SHP77 (cell line): ENCODE data around the gene ZNF74.
A peak's percentile ranks its signal among the peaks of the same experiment; 100 is the strongest.
"Not testable (repeated sequence)": the region's sequence is repeated elsewhere in the genome, so short reads cannot be mapped to it uniquely, and the experiment has no call there.

Experiments used
- DNase-seq, 2 experiments: peaks; one replicate each; lab custom pipeline; 2025; lab: John Stamatoyannopoulos, UW

ZNF74 gene

DNA sequence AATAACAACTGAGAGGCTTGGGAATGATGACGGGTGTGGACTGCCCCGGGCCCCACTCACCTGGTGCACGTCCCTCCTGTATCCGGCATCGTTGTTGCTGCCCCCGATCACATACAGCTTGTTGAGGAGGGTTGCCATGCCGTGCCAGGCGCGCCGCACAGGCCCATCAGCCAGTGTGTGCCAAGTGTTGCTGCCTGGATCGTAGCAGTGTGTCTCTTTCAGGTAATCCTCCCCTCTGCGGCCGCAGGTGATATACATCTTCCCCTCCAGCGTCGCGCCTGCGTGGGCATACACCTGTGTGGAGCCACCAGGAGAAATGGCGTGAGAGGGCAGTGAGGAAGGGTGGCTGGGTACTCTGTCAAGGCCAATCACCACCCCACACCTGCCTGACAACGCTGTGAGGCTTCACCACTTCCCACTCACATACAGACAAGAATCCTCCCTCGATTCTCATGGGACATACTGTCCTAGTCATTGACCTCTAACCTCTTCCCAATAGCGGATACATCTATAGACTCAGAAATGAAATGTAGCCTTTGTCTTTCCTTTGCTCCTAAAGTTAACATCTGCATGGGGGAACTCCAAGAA, 52.5 kb downstream of the ZNF74 start:
- DNase-seq, result no peak

DNA sequence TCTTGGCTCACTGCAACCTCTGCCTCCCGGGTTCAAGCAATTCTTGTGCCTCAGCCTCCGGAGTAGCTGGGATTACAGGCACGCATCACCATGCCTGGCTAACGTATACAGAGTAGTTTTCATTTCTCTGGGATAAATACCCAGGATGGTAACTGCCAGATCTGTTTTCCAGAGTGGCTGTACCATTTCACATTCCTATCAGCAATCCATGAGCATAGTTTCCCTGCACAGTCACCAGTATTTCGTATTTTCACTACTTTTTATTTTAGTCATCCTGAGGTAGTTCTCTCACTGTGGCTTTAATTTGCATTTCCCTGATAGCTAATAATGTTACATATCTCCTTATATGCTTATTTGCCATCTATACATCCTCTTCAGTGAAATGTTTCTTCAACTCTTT, 54.7 kb downstream of the ZNF74 start:
- DNase-seq, result no peak

DNA sequence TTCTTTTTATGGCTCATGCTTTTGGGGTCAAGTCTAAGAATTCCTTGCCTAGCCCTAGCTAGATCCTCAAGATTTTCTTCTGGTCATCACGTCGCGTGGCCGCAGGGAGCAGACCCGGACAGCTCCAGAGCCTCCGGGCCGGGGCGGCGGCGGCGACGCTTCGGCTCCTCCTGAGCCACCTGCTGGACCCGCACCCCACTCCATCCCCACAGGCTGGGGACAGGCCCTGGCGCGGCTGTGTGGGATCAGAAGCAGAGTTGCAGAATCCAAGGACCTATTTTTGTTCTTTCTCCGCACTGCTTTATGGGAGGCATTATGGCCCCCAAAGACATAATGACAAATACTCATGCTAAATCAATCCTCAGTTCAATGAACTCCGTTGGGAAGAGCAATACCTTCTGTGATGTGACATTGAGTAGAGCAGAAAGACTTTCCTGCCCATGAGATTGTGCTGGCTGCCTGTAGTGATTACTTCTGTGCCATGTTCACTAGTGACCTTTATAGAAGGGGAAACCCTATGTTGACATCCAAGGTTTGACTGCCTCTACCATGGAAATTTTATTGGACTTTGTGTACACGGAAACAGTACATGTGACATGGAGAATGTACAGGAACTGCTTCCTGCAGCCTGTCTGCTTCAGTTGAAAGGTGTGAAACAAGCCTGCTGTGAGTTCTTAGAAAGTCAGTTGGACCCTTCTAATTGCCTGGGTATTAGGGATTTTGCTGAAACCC, 56.0 kb downstream of the ZNF74 start:
- DNase-seq, result no peak

DNA sequence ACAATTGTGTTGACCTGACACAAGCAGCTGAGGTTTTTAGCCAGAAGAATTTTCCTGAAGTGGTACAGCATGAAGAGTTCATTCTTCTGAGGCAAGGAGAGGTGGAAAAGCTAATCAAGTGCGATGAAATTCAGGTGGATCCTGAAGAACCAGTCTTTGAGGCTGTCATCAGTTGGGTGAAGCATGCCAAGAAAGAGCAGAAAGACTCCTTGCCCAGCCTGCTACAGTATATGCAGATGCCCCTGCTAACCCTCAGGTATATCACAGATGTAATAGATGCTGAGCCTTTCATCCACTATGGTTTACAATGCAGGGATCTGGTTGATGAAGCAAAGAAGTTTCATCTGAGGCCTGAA, 56.6 kb downstream of the ZNF74 start:
- no peak for DNase-seq

DNA sequence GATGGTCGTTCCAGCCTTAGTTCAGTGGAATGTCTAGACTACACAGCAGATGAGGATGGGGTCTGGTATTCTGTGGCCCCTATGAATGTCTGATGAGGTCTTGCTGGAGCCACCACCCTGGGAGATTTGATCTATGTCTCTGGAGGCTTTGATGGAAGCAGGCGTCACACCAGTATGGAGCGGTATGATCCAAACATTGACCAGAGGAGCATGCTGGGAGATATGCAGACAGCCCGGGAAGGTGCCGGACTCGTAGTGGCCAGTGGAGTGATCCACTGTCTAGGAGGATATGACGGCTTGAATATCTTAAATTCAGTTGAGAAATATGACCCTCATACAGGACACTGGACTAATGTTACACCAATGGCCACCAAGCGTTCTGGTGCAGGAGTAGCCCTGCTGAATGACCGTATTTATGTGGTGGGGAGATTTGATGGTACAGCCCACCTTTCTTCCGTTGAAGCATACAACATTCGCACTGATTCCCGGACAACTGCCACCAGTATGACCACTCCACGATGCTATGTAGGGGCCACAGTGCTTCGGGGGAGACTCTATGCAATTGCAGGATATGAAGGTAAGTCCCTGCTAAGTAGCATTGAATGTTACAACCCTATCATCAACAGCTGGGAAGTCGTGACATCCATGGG, 57.3 kb downstream of the ZNF74 start:
- not testable (repeated sequence) for DNase-seq

DNA sequence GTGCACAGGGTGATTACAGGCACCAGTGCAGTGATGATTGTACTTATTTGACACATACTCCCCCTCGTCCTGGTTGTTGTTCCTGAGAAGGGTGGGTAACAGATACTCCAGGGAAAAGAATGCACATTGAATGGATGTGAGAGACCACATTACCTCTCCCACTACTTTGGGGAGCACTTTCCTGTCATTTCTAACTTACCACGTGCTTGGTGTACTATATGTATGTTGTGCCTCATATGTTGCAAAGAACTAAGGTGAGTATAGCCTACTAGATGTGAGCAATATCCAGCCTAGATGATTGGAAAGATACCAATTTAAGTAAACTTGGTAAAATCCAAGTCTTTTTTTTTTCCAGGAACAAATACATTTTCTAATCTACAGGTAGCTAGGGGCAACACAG, 58.0 kb downstream of the ZNF74 start:
- no peak for DNase-seq

DNA sequence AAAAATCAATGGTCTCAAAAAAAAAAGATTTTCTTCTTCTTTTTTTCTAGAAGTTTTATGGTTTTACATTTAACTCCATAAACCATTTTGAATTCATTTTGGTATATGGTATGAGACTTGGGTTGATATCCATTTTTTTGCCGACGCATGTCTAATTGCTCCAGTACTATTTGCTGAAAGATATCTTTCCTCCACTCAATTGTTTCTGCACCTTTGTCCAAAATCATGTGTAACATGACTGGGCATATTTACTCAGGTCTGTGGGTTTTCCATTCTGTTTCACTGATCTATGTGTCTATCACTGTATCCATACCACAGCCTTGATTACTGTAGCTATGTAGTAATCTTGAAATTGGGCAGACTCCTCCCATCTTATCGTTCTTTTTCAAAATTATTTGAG, 59.3 kb downstream of the ZNF74 start:
- no peak for DNase-seq

DNA sequence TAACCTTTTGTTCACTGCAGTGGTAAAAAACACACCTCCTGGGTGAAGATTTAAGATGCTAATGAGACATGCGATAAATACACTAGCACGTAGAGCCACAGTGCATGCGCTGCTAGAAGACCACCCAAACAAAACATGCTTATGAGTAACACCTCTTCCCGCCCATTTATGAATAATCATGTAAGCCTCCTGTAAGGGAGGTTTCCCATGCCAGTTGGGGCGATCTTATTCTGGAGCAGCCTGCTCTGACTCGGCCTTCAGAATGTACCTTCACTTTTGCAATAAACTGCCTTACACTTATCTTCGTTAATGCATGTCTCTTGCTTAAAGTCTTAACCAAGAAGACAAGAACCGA, 61.7 kb downstream of the ZNF74 start:
- no peak for DNase-seq

DNA sequence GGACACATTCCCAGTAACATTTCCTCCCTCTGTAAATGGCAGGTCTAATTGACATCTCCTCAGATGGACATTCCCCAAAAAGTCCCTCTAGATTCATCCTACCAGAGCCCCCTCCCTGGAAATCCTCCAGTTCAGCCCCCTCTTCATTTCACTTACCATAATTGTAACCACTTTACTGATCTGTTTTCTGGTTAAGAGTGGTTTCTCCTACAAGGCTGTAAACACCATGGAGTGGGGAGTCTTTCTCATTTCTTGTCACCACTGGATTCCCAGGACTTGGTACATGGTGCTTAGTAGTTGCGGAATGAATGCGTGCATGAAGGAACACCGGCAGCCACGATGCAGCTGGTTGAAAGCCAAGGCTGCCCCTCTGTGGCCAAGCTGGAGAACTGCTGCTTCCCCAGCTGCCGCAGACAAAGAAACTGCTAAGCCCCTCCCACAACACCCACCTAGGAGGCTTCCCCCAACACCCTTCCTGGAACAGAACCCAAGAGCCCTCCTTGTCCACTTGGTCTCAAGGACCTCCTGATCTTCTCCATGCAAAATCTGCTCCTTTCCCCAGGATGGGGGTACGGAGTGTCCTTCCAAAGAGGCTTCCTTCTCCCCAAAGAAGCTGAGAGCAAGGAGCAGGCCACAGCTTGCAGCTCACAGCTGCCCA, 62.2 kb downstream of the ZNF74 start:
- peak; percentile 55 to 75 for DNase-seq

DNA sequence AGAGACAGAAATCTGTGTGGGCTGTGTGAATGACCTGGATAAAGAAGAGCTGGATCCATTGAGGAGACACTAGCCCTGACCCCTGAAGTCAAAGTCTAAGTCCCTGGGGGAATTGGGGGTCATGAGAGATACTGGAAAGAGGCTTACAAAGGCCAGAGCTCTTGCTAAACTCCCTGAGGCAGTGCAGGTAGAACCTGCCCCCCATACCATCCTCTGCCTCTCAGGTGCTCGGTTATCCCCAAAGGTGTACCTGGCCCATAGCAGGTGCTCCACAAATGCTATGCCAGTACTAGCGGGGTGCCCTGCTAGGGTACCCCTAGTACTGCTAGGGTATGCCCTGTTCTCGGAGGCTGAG, 62.7 kb downstream of the ZNF74 start:
- no peak for DNase-seq

DNA sequence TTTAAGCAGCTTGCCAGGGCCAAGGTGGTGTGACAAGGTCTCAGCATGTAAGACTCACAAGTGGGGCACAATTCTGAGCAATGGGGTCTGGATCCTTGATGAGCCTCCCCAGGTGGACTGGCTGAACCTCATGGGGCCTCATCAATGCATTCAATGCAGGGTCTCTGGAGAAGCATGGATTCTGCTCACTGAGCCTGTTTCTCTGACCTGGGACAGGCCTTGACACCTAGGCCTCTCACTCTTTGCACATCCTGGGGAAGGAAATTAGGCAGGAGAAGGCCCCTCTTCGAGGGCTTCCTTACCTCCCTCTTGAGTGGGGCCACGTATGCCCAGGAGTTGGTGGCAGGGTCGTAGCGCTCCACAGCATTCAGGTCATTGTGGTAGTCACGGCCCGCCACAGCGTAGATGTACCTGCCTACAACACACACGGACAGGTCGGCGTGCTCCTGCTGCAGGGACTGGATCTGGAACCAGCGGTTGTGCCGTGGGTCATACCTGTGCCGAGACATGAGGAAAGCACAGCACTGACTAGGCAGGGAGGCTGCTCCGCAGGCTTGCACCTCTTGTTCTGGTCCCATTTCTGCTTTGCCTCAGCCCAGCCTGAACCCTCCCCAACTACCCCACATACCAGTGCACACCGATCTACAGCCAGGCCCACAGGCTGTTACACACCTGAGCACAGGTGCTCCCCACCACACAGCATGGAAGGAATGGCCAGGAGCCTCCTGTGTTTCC, 63.7 kb downstream of the ZNF74 start:
- DNase-seq, result no peak
